ENCODE results near the gene DIP2B.

DNA sequence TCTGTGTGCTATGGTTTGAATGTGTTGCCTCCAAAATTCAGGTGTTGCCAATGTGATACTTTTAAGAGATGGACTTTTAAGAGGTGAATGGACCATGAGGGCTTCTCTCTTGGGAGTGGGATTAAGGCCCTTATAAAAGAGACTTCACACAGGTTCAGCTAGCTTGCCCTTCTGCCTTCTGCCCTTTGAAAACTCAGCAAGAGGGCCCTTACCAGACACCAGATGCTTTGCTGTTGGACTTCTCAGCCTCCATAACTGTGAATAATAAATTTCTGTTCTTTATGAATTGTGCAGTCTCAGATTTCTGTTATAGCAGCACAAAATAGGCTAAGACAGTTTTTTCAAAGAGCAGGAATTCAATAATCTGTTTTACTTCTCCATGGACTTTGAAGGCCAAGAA is 86.1 kb downstream of the DIP2B start:
- TF ChIP-seq CTCF (IDR thresholded peaks at IDR 0.05) (no peak), POLR2A (IDR thresholded peaks at IDR 0.05) (no peak)
